ENCODE results near the gene PPID. TPM values are rescaled to one million over a fixed set of nuclear protein-coding genes. Genes with fewer than 3 reads are reported as not detected.

The PPID gene
- total and polyA plus RNA-seq, 2 of the 13 experiments (the other 11 are each of a cell fraction or from before 2014, with no cell fraction given) = 15.4 to 63.4 TPM

- TF ChIP-seq, protein P1, sequence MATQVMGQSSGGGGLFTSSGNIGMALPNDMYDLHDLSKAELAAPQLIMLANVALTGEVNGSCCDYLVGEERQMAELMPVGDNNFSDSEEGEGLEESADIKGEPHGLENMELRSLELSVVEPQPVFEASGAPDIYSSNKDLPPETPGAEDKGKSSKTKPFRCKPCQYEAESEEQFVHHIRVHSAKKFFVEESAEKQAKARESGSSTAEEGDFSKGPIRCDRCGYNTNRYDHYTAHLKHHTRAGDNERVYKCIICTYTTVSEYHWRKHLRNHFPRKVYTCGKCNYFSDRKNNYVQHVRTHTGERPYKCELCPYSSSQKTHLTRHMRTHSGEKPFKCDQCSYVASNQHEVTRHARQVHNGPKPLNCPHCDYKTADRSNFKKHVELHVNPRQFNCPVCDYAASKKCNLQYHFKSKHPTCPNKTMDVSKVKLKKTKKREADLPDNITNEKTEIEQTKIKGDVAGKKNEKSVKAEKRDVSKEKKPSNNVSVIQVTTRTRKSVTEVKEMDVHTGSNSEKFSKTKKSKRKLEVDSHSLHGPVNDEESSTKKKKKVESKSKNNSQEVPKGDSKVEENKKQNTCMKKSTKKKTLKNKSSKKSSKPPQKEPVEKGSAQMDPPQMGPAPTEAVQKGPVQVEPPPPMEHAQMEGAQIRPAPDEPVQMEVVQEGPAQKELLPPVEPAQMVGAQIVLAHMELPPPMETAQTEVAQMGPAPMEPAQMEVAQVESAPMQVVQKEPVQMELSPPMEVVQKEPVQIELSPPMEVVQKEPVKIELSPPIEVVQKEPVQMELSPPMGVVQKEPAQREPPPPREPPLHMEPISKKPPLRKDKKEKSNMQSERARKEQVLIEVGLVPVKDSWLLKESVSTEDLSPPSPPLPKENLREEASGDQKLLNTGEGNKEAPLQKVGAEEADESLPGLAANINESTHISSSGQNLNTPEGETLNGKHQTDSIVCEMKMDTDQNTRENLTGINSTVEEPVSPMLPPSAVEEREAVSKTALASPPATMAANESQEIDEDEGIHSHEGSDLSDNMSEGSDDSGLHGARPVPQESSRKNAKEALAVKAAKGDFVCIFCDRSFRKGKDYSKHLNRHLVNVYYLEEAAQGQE (IDR thresholded peaks at IDR 0.05; ENCODE audit: borderline replicate concordance in 1 of 2, low read depth in 1 of 2, low read length in 2 of 2) = no peak
- TF ChIP-seq ZNF207 (IDR thresholded peaks at IDR 0.05; ENCODE audit: borderline replicate concordance) (no peak), ZNF121 (CRISPR knock-in tag; IDR thresholded peaks at IDR 0.05) (peak; percentile 76), NONO (IDR thresholded peaks at IDR 0.05) (no peak), NONO (CRISPR knock-in tag; conservative IDR thresholded peaks at IDR 0.05) (peak; percentile 87), POLR2AphosphoS5 (IDR thresholded peaks at IDR 0.05; ENCODE audit: low read depth, low read length) (no peak), ZKSCAN8 (CRISPR knock-in tag; IDR thresholded peaks at IDR 0.05; ENCODE audit: borderline replicate concordance) (peak; percentile 54; the same call in 1 of the 2 replicates), TBX2 (CRISPR knock-in tag; IDR thresholded peaks at IDR 0.05; ENCODE audit: borderline replicate concordance) (peak; percentile 83; the same call in 1 of the 2 replicates), ZNF713 (CRISPR knock-in tag; IDR thresholded peaks at IDR 0.05) (no peak), JUNB (CRISPR knock-in tag; IDR thresholded peaks at IDR 0.05; ENCODE audit: borderline replicate concordance) (no peak), SP140L (CRISPR knock-in tag; IDR thresholded peaks at IDR 0.05; ENCODE audit: borderline replicate concordance) (0 out of 2 replicates have a peak, but pooled peaks have one; percentile 16), GLI4 (CRISPR knock-in tag; IDR thresholded peaks at IDR 0.05; ENCODE audit: borderline replicate concordance) (0 out of 2 replicates have a peak, but pooled peaks have one; percentile 49), ZNF451 (CRISPR knock-in tag; IDR thresholded peaks at IDR 0.05) (peak; percentile 74; the same call in 1 of the 2 replicates), KLF6 (CRISPR knock-in tag; IDR thresholded peaks at IDR 0.05) (no peak; the same call in 1 of the 2 replicates)
- TF ChIP-seq, protein P2, sequence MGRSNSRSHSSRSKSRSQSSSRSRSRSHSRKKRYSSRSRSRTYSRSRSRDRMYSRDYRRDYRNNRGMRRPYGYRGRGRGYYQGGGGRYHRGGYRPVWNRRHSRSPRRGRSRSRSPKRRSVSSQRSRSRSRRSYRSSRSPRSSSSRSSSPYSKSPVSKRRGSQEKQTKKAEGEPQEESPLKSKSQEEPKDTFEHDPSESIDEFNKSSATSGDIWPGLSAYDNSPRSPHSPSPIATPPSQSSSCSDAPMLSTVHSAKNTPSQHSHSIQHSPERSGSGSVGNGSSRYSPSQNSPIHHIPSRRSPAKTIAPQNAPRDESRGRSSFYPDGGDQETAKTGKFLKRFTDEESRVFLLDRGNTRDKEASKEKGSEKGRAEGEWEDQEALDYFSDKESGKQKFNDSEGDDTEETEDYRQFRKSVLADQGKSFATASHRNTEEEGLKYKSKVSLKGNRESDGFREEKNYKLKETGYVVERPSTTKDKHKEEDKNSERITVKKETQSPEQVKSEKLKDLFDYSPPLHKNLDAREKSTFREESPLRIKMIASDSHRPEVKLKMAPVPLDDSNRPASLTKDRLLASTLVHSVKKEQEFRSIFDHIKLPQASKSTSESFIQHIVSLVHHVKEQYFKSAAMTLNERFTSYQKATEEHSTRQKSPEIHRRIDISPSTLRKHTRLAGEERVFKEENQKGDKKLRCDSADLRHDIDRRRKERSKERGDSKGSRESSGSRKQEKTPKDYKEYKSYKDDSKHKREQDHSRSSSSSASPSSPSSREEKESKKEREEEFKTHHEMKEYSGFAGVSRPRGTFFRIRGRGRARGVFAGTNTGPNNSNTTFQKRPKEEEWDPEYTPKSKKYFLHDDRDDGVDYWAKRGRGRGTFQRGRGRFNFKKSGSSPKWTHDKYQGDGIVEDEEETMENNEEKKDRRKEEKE (IDR thresholded peaks at IDR 0.05) = no peak
- TF ChIP-seq, protein P3, sequence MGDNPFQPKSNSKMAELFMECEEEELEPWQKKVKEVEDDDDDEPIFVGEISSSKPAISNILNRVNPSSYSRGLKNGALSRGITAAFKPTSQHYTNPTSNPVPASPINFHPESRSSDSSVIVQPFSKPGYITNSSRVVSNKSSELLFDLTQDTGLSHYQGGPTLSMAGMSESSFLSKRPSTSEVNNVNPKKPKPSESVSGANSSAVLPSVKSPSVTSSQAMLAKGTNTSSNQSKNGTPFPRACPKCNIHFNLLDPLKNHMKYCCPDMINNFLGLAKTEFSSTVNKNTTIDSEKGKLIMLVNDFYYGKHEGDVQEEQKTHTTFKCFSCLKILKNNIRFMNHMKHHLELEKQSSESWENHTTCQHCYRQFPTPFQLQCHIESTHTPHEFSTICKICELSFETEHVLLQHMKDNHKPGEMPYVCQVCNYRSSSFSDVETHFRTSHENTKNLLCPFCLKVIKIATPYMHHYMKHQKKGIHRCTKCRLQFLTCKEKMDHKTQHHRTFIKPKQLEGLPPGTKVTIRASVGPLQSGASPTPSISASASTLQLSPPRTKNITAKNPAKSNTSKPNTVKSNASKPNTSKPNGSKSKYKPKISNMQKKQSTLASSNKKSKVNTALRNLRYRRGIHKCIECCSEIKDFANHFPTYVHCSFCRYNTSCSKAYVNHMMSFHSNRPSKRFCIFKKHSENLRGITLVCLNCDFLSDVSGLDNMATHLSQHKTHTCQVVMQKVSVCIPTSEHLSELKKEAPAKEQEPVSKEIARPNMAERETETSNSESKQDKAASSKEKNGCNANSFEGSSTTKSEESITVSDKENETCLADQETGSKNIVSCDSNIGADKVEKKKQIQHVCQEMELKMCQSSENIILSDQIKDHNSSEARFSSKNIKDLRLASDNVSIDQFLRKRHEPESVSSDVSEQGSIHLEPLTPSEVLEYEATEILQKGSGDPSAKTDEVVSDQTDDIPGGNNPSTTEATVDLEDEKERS (CRISPR knock-in tag; IDR thresholded peaks at IDR 0.05) = peak; percentile 77
These were observed 51.0 kb downstream of the PPID start, which contains the start of gene ETFDH (continued) for GRCh38 chr4:158671915-158672806.

Data from HepG2 (cell line).